BJ (cell line): ENCODE results near the gene PGLYRP4. TPM values are rescaled to one million over a fixed set of nuclear protein-coding genes. Genes with fewer than 3 reads are reported as not detected.

ENCODE experiments used
- CTCF ChIA-PET: fragments of 350-600 bp; formaldehyde crosslinking; extraction: SDS; loops from one replicate; lab custom pipeline; 2021; ENCODE audit warnings: antibody characterized with exemption, inconsistent platforms; lab: Yijun Ruan, JAX
- POLR2A ChIA-PET: fragments of 300-600 bp; sonication (Branson Sonifier 250); formaldehyde crosslinking; extraction: SDS; loops from one replicate; lab custom pipeline; 2021; ENCODE audit warnings: antibody characterized with exemption; lab: Charles Lee
- DNase-seq: peaks from one replicate; pipeline ENCODE4 v3.0.0-alpha.2; 2011; ENCODE audit warnings: low read depth
- H3K27me3 ChIP-seq: 2 replicates; pipeline ENCODE4 v1.6.0; 2011; ENCODE audit warnings: low read length; ENCODE audit not compliant: control insufficient read depth, insufficient read depth
- H3K36me3 ChIP-seq: 2 replicates; pipeline ENCODE4 v1.5.1; 2011; ENCODE audit warnings: low read length; ENCODE audit not compliant: control insufficient read depth, insufficient read depth
- H3K4me3 ChIP-seq: 2 replicates; pipeline ENCODE4 v1.5.1; 2011; ENCODE audit warnings: low read depth, mild to moderate bottlenecking, control low read depth, low read length
- CTCF ChIP-seq: IDR thresholded peaks from 2 replicates; pipeline ENCODE4 v1.5.1; 2011; ENCODE audit warnings: low read depth, mild to moderate bottlenecking, control low read depth, inconsistent platforms, low read length, moderate library complexity; ENCODE audit not compliant: insufficient read depth
- polyA plus RNA-seq: library from polyadenylated mRNA; depleted of rRNA; stranded (reverse); fragments of >200 nt; gene quantifications from 2 replicates; pipeline ENCODE4 v1.2.3, GENCODE V29; 2011

The PGLYRP4 gene
- polyA plus RNA-seq, 1 experiment, result not detected

- POLR2A ChIA-PET, result no interaction called here
- no peak overlapping the region for H3K4me3 ChIP-seq
- CTCF ChIA-PET, result interaction anchor here (0.9 to 2.0 kb wide), 2 partner anchors 9 to 43 kb away, joined by 3 to 9 read pairs; no protein-coding TSS in a partner anchor
- no peaks in the 10 kb centered on the region for H3K36me3 ChIP-seq
- H3K27me3 ChIP-seq, result no peaks in the 10 kb centered on the region
- DNase-seq, result no peak
- no peak for TF ChIP-seq CTCF
Measured at GRCh38 chr1:153395776-153396175, 47.1 kb upstream of the PGLYRP4 start.

- POLR2A ChIA-PET, result no interaction called here
- CTCF ChIA-PET, result interaction anchor here (2.0 kb wide), 1 partner anchor 43 kb away, joined by 9 read pairs; no protein-coding TSS in a partner anchor
- Histone ChIP-seq H3K4me3 (no peak overlapping the region), H3K36me3 (no peaks in the 10 kb centered on the region), H3K27me3 (no peaks in the 10 kb centered on the region)
- no peak for DNase-seq
- no peak for TF ChIP-seq CTCF
Measured at GRCh38 chr1:153395136-153395685, 46.6 kb upstream of the PGLYRP4 start.

GRCh38 chr1:153394391-153394790 lies 45.8 kb upstream of the PGLYRP4 start:
- H3K27me3 ChIP-seq, result no peaks in the 10 kb centered on the region
- no peak overlapping the region for H3K4me3 ChIP-seq
- ChIA-PET POLR2A (no interaction called here), CTCF (no interaction called here)
- TF ChIP-seq CTCF, result no peak
- H3K36me3 ChIP-seq, result no peaks in the 10 kb centered on the region
- no peak for DNase-seq

GRCh38 chr1:153393926-153394325 lies 45.3 kb upstream of the PGLYRP4 start:
- CTCF ChIA-PET, result no interaction called here
- DNase-seq, result no peak
- Histone ChIP-seq H3K36me3 (no peaks in the 10 kb centered on the region), H3K27me3 (no peaks in the 10 kb centered on the region), H3K4me3 (no peak overlapping the region)
- POLR2A ChIA-PET, result no interaction called here
- no peak for TF ChIP-seq CTCF

- no peaks in the 10 kb centered on the region for H3K27me3 ChIP-seq
- ChIA-PET CTCF (interaction anchor here (1.3 kb wide), 1 partner anchor 102 kb away, joined by 3 read pairs; no protein-coding TSS in a partner anchor), POLR2A (no interaction called here)
- no peak overlapping the region for H3K4me3 ChIP-seq
- no peak for DNase-seq
- no peaks in the 10 kb centered on the region for H3K36me3 ChIP-seq
- no peak for TF ChIP-seq CTCF
Measured at GRCh38 chr1:153392822-153393221, 44.2 kb upstream of the PGLYRP4 start.
